ENCODE measurements around the gene KTN1.

The KTN1 gene

GRCh38 chr14:55545779-55546178, 34.2 kb upstream of the KTN1 start:
- no peak overlapping the region for H3K27ac ChIP-seq (ENCODE audit: low read depth, low read length)
- no peaks in the 10 kb centered on the region for H3K27me3 ChIP-seq (ENCODE audit: control insufficient read depth in 1 of 2, insufficient read depth in 2 of 2, low read length in 2 of 2)
- H3K9me3 ChIP-seq (ENCODE audit: control insufficient read depth in 1 of 2, low read length in 2 of 2), result no peaks in the 10 kb centered on the region
- no peak overlapping the region for H3K4me3 ChIP-seq (ENCODE audit: low read depth in 1 of 2, low read length in 2 of 2)
- no peaks in the 10 kb centered on the region for H3K36me3 ChIP-seq (ENCODE audit: control insufficient read depth in 1 of 2, insufficient read depth in 2 of 2, low read length in 2 of 2)
- no peak overlapping the region for H3K9ac ChIP-seq (ENCODE audit: low read depth in 1 of 2, low read length in 2 of 2)
- H3K4me1 ChIP-seq (ENCODE audit: control insufficient read depth in 1 of 2, insufficient read depth in 2 of 2, low read length in 2 of 2), result peaks cover 0 to 6% of the 10 kb centered on the region in 2 donors

- Histone ChIP-seq H3K9me3 (ENCODE audit: control insufficient read depth in 1 of 2, low read length in 2 of 2) (no peaks in the 10 kb centered on the region), H3K4me1 (ENCODE audit: control insufficient read depth in 1 of 2, insufficient read depth in 2 of 2, low read length in 2 of 2) (peaks cover 0 to 3% of the 10 kb centered on the region in 2 donors), H3K27ac (ENCODE audit: low read depth, low read length) (no peak overlapping the region), H3K27me3 (ENCODE audit: control insufficient read depth in 1 of 2, insufficient read depth in 2 of 2, low read length in 2 of 2) (no peaks in the 10 kb centered on the region), H3K36me3 (ENCODE audit: control insufficient read depth in 1 of 2, insufficient read depth in 2 of 2, low read length in 2 of 2) (no peaks in the 10 kb centered on the region), H3K4me3 (ENCODE audit: low read depth in 1 of 2, low read length in 2 of 2) (no peak overlapping the region), H3K9ac (ENCODE audit: low read depth in 1 of 2, low read length in 2 of 2) (no peak overlapping the region)
These were observed 33.7 kb upstream of the KTN1 start for GRCh38 chr14:55546212-55546874.

- Histone ChIP-seq H3K27me3 (ENCODE audit: control insufficient read depth in 1 of 2, insufficient read depth in 2 of 2, low read length in 2 of 2) (no peaks in the 10 kb centered on the region), H3K9me3 (ENCODE audit: control insufficient read depth in 1 of 2, low read length in 2 of 2) (no peaks in the 10 kb centered on the region), H3K27ac (ENCODE audit: low read depth, low read length) (no peak overlapping the region), H3K36me3 (ENCODE audit: control insufficient read depth in 1 of 2, insufficient read depth in 2 of 2, low read length in 2 of 2) (no peaks in the 10 kb centered on the region), H3K9ac (ENCODE audit: low read depth in 1 of 2, low read length in 2 of 2) (no peak overlapping the region), H3K4me1 (ENCODE audit: control insufficient read depth in 1 of 2, insufficient read depth in 2 of 2, low read length in 2 of 2) (no peaks in the 10 kb centered on the region), H3K4me3 (ENCODE audit: low read depth in 1 of 2, low read length in 2 of 2) (no peak overlapping the region)
These were observed 32.2 kb upstream of the KTN1 start for GRCh38 chr14:55547650-55548315.

- Histone ChIP-seq H3K9me3 (ENCODE audit: control insufficient read depth in 1 of 2, low read length in 2 of 2) (no peaks in the 10 kb centered on the region), H3K27ac (ENCODE audit: low read depth, low read length) (no peak overlapping the region), H3K4me1 (ENCODE audit: control insufficient read depth in 1 of 2, insufficient read depth in 2 of 2, low read length in 2 of 2) (no peaks in the 10 kb centered on the region), H3K27me3 (ENCODE audit: control insufficient read depth in 1 of 2, insufficient read depth in 2 of 2, low read length in 2 of 2) (no peaks in the 10 kb centered on the region), H3K9ac (ENCODE audit: low read depth in 1 of 2, low read length in 2 of 2) (no peak overlapping the region), H3K4me3 (ENCODE audit: low read depth in 1 of 2, low read length in 2 of 2) (no peak overlapping the region), H3K36me3 (ENCODE audit: control insufficient read depth in 1 of 2, insufficient read depth in 2 of 2, low read length in 2 of 2) (no peaks in the 10 kb centered on the region)
These were observed 26.2 kb upstream of the KTN1 start for GRCh38 chr14:55553791-55554190.

- no peak overlapping the region for H3K9ac ChIP-seq (ENCODE audit: low read depth in 1 of 2, low read length in 2 of 2)
- no peaks in the 10 kb centered on the region for H3K9me3 ChIP-seq (ENCODE audit: control insufficient read depth in 1 of 2, low read length in 2 of 2)
- no peaks in the 10 kb centered on the region for H3K4me1 ChIP-seq (ENCODE audit: control insufficient read depth in 1 of 2, insufficient read depth in 2 of 2, low read length in 2 of 2)
- H3K27me3 ChIP-seq (ENCODE audit: control insufficient read depth in 1 of 2, insufficient read depth in 2 of 2, low read length in 2 of 2), result no peaks in the 10 kb centered on the region
- no peaks in the 10 kb centered on the region for H3K36me3 ChIP-seq (ENCODE audit: control insufficient read depth in 1 of 2, insufficient read depth in 2 of 2, low read length in 2 of 2)
- H3K4me3 ChIP-seq (ENCODE audit: low read depth in 1 of 2, low read length in 2 of 2), result no peak overlapping the region
- H3K27ac ChIP-seq (ENCODE audit: low read depth, low read length), result no peak overlapping the region
These were observed 22.9 kb upstream of the KTN1 start for GRCh38 chr14:55556929-55557623.

GRCh38 chr14:55562135-55562534, 17.9 kb upstream of the KTN1 start:
- Histone ChIP-seq H3K9ac (ENCODE audit: low read depth in 1 of 2, low read length in 2 of 2) (no peak overlapping the region), H3K4me3 (ENCODE audit: low read depth in 1 of 2, low read length in 2 of 2) (no peak overlapping the region), H3K27ac (ENCODE audit: low read depth, low read length) (no peak overlapping the region), H3K36me3 (ENCODE audit: control insufficient read depth in 1 of 2, insufficient read depth in 2 of 2, low read length in 2 of 2) (no peaks in the 10 kb centered on the region), H3K4me1 (ENCODE audit: control insufficient read depth in 1 of 2, insufficient read depth in 2 of 2, low read length in 2 of 2) (no peaks in the 10 kb centered on the region), H3K9me3 (ENCODE audit: control insufficient read depth in 1 of 2, low read length in 2 of 2) (no peaks in the 10 kb centered on the region), H3K27me3 (ENCODE audit: control insufficient read depth in 1 of 2, insufficient read depth in 2 of 2, low read length in 2 of 2) (no peaks in the 10 kb centered on the region)

GRCh38 chr14:55568618-55569017, 11.4 kb upstream of the KTN1 start:
- Histone ChIP-seq H3K9ac (ENCODE audit: low read depth in 1 of 2, low read length in 2 of 2) (no peak overlapping the region), H3K4me3 (ENCODE audit: low read depth in 1 of 2, low read length in 2 of 2) (no peak overlapping the region), H3K27me3 (ENCODE audit: control insufficient read depth in 1 of 2, insufficient read depth in 2 of 2, low read length in 2 of 2) (no peaks in the 10 kb centered on the region), H3K27ac (ENCODE audit: low read depth, low read length) (no peak overlapping the region), H3K36me3 (ENCODE audit: control insufficient read depth in 1 of 2, insufficient read depth in 2 of 2, low read length in 2 of 2) (no peaks in the 10 kb centered on the region), H3K9me3 (ENCODE audit: control insufficient read depth in 1 of 2, low read length in 2 of 2) (no peaks in the 10 kb centered on the region), H3K4me1 (ENCODE audit: control insufficient read depth in 1 of 2, insufficient read depth in 2 of 2, low read length in 2 of 2) (no peaks in the 10 kb centered on the region)

- H3K9ac ChIP-seq (ENCODE audit: low read depth in 1 of 2, low read length in 2 of 2), result no peak overlapping the region
- no peaks in the 10 kb centered on the region for H3K27me3 ChIP-seq (ENCODE audit: control insufficient read depth in 1 of 2, insufficient read depth in 2 of 2, low read length in 2 of 2)
- no peak overlapping the region for H3K27ac ChIP-seq (ENCODE audit: low read depth, low read length)
- H3K4me1 ChIP-seq (ENCODE audit: control insufficient read depth in 1 of 2, insufficient read depth in 2 of 2, low read length in 2 of 2), result no peaks in the 10 kb centered on the region
- no peaks in the 10 kb centered on the region for H3K9me3 ChIP-seq (ENCODE audit: control insufficient read depth in 1 of 2, low read length in 2 of 2)
- no peaks in the 10 kb centered on the region for H3K36me3 ChIP-seq (ENCODE audit: control insufficient read depth in 1 of 2, insufficient read depth in 2 of 2, low read length in 2 of 2)
- H3K4me3 ChIP-seq (ENCODE audit: low read depth in 1 of 2, low read length in 2 of 2), result no peak overlapping the region
These were observed 8.7 kb upstream of the KTN1 start for GRCh38 chr14:55571125-55571889.

GRCh38 chr14:55572578-55572977, 7.4 kb upstream of the KTN1 start:
- H3K4me3 ChIP-seq (ENCODE audit: low read depth in 1 of 2, low read length in 2 of 2), result no peak overlapping the region
- no peak overlapping the region for H3K9ac ChIP-seq (ENCODE audit: low read depth in 1 of 2, low read length in 2 of 2)
- H3K9me3 ChIP-seq (ENCODE audit: control insufficient read depth in 1 of 2, low read length in 2 of 2), result no peaks in the 10 kb centered on the region
- H3K27ac ChIP-seq (ENCODE audit: low read depth, low read length), result no peak overlapping the region
- H3K36me3 ChIP-seq (ENCODE audit: control insufficient read depth in 1 of 2, insufficient read depth in 2 of 2, low read length in 2 of 2), result no peaks in the 10 kb centered on the region
- H3K4me1 ChIP-seq (ENCODE audit: control insufficient read depth in 1 of 2, insufficient read depth in 2 of 2, low read length in 2 of 2), result no peaks in the 10 kb centered on the region
- no peaks in the 10 kb centered on the region for H3K27me3 ChIP-seq (ENCODE audit: control insufficient read depth in 1 of 2, insufficient read depth in 2 of 2, low read length in 2 of 2)

GRCh38 chr14:55574988-55575387, 5.0 kb upstream of the KTN1 start:
- H3K9ac ChIP-seq (ENCODE audit: low read depth in 1 of 2, low read length in 2 of 2), result no peak overlapping the region
- peaks cover 0 to 6% of the 10 kb centered on the region in 2 donors for H3K4me1 ChIP-seq (ENCODE audit: control insufficient read depth in 1 of 2, insufficient read depth in 2 of 2, low read length in 2 of 2)
- H3K9me3 ChIP-seq (ENCODE audit: control insufficient read depth in 1 of 2, low read length in 2 of 2), result no peaks in the 10 kb centered on the region
- no peaks in the 10 kb centered on the region for H3K27me3 ChIP-seq (ENCODE audit: control insufficient read depth in 1 of 2, insufficient read depth in 2 of 2, low read length in 2 of 2)
- H3K27ac ChIP-seq (ENCODE audit: low read depth, low read length), result no peak overlapping the region
- no peak overlapping the region for H3K4me3 ChIP-seq (ENCODE audit: low read depth in 1 of 2, low read length in 2 of 2)
- no peaks in the 10 kb centered on the region for H3K36me3 ChIP-seq (ENCODE audit: control insufficient read depth in 1 of 2, insufficient read depth in 2 of 2, low read length in 2 of 2)

Data from duodenal mucosa (tissue), 2 donors.